ENCODE measurements around the gene ARL15.

Gene ARL15

DNA sequence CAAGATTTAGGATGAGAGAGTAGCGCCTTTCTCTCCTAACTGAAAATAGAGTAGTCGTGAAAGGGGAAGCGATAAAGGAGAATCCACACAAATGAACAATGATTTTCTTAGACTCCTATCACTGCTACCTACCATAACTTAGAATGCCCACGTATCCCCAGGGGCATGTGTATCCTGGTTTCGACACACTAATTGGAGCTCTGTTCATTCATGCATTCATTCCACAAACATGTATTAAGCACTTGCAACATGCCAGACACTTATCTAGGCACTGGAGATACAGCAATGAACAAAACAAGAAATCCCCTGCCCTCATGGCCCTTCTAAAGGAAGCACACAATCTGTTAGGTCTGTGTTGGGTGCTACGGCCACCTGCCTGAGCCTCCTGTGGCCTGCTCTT is 40.0 kb downstream of the ARL15 start:
- 100% methylated on average over 2 of the region's 6 CpGs for WGBS (ENCODE audit: insufficient coverage)
- Histone ChIP-seq H3K36me3 (ENCODE audit: control insufficient read depth in 4 of 4, insufficient read depth in 4 of 4, low read length in 3 of 4) (no peaks in the 10 kb centered on the region), H3K27me3 (replicated peaks in 2 of 5; ENCODE audit: control insufficient read depth in 4 of 5, insufficient read depth in 5 of 5, low read length in 4 of 5) (no peaks in the 10 kb centered on the region), H3K4me1 (ENCODE audit: control extremely low read depth in 1 of 4, control insufficient read depth in 4 of 4, insufficient read depth in 4 of 4, low read length in 3 of 4) (no peaks in the 10 kb centered on the region), H3K27ac (ENCODE audit: insufficient read depth in 1 of 2, low read depth in 1 of 2, low read length in 2 of 2, poor library complexity in 1 of 2, severe bottlenecking in 2 of 2) (no peak overlapping the region), H3K9me3 (ENCODE audit: control extremely low read depth in 1 of 5, control insufficient read depth in 4 of 5, insufficient read depth in 2 of 5, low read depth in 1 of 5, low read length in 4 of 5) (no peaks in the 10 kb centered on the region), H3K4me3 (ENCODE audit: control insufficient read depth in 1 of 7, extremely low read depth in 1 of 7, insufficient read depth in 4 of 7, low read depth in 2 of 7, low read length in 6 of 7) (no peak overlapping the region)
- ChIA-PET CTCF (no interaction called here), POLR2A (no interaction called here)
- DNase-seq: no peak

GRCh38 chr5:54264574-54264973 is 45.8 kb downstream of the ARL15 start:
- H3K4me3 ChIP-seq (ENCODE audit: control insufficient read depth in 1 of 7, extremely low read depth in 1 of 7, insufficient read depth in 4 of 7, low read depth in 2 of 7, low read length in 6 of 7): no peak overlapping the region
- H3K27ac ChIP-seq (ENCODE audit: insufficient read depth in 1 of 2, low read depth in 1 of 2, low read length in 2 of 2, poor library complexity in 1 of 2, severe bottlenecking in 2 of 2): no peak overlapping the region
- no peaks in the 10 kb centered on the region for H3K9me3 ChIP-seq (ENCODE audit: control extremely low read depth in 1 of 5, control insufficient read depth in 4 of 5, insufficient read depth in 2 of 5, low read depth in 1 of 5, low read length in 4 of 5)
- no peaks in the 10 kb centered on the region for H3K4me1 ChIP-seq (ENCODE audit: control extremely low read depth in 1 of 4, control insufficient read depth in 4 of 4, insufficient read depth in 4 of 4, low read length in 3 of 4)
- DNase-seq: no peak
- no peaks in the 10 kb centered on the region for H3K27me3 ChIP-seq (replicated peaks in 2 of 5; ENCODE audit: control insufficient read depth in 4 of 5, insufficient read depth in 5 of 5, low read length in 4 of 5)
- H3K36me3 ChIP-seq (ENCODE audit: control insufficient read depth in 4 of 4, insufficient read depth in 4 of 4, low read length in 3 of 4): no peaks in the 10 kb centered on the region
- ChIA-PET POLR2A (no interaction called here), CTCF (no interaction called here)

GRCh38 chr5:54263447-54263846 is 46.9 kb downstream of the ARL15 start:
- no peaks in the 10 kb centered on the region for H3K27me3 ChIP-seq (replicated peaks in 2 of 5; ENCODE audit: control insufficient read depth in 4 of 5, insufficient read depth in 5 of 5, low read length in 4 of 5)
- POLR2A ChIA-PET: no interaction called here

GRCh38 chr5:54261596-54261995 is 48.8 kb downstream of the ARL15 start:
- POLR2A ChIA-PET: no interaction called here
- no peak overlapping the region for H3K4me3 ChIP-seq (ENCODE audit: control insufficient read depth in 1 of 7, extremely low read depth in 1 of 7, insufficient read depth in 4 of 7, low read depth in 2 of 7, low read length in 6 of 7)
- DNase-seq: no peak
- no peaks in the 10 kb centered on the region for H3K4me1 ChIP-seq (ENCODE audit: control extremely low read depth in 1 of 4, control insufficient read depth in 4 of 4, insufficient read depth in 4 of 4, low read length in 3 of 4)
- CTCF ChIA-PET: no interaction called here
- no peaks in the 10 kb centered on the region for H3K27me3 ChIP-seq (replicated peaks in 2 of 5; ENCODE audit: control insufficient read depth in 4 of 5, insufficient read depth in 5 of 5, low read length in 4 of 5)
- no peak overlapping the region for H3K27ac ChIP-seq (ENCODE audit: insufficient read depth in 1 of 2, low read depth in 1 of 2, low read length in 2 of 2, poor library complexity in 1 of 2, severe bottlenecking in 2 of 2)
- 80% methylated on average over 1 of the region's 3 CpGs for WGBS (ENCODE audit: insufficient coverage)
- H3K36me3 ChIP-seq (ENCODE audit: control insufficient read depth in 4 of 4, insufficient read depth in 4 of 4, low read length in 3 of 4): no peaks in the 10 kb centered on the region
- no peaks in the 10 kb centered on the region for H3K9me3 ChIP-seq (ENCODE audit: control extremely low read depth in 1 of 5, control insufficient read depth in 4 of 5, insufficient read depth in 2 of 5, low read depth in 1 of 5, low read length in 4 of 5)

More at GRCh38 chr5:54263447-54263846, 46.9 kb downstream of the ARL15 start:
- DNase-seq: no peak
- CTCF ChIA-PET: no interaction called here
- no peaks in the 10 kb centered on the region for H3K9me3 ChIP-seq (ENCODE audit: control extremely low read depth in 1 of 5, control insufficient read depth in 4 of 5, insufficient read depth in 2 of 5, low read depth in 1 of 5, low read length in 4 of 5)
- H3K4me1 ChIP-seq (ENCODE audit: control extremely low read depth in 1 of 4, control insufficient read depth in 4 of 4, insufficient read depth in 4 of 4, low read length in 3 of 4): no peaks in the 10 kb centered on the region
- H3K4me3 ChIP-seq (ENCODE audit: control insufficient read depth in 1 of 7, extremely low read depth in 1 of 7, insufficient read depth in 4 of 7, low read depth in 2 of 7, low read length in 6 of 7): no peak overlapping the region
- 57% methylated on average over 1 of the region's 1 CpG for WGBS (ENCODE audit: insufficient coverage)
- H3K27ac ChIP-seq (ENCODE audit: insufficient read depth in 1 of 2, low read depth in 1 of 2, low read length in 2 of 2, poor library complexity in 1 of 2, severe bottlenecking in 2 of 2): no peak overlapping the region
- H3K36me3 ChIP-seq (ENCODE audit: control insufficient read depth in 4 of 4, insufficient read depth in 4 of 4, low read length in 3 of 4): no peaks in the 10 kb centered on the region

- no peaks in the 10 kb centered on the region for H3K27me3 ChIP-seq (replicated peaks in 2 of 5; ENCODE audit: control insufficient read depth in 4 of 5, insufficient read depth in 5 of 5, low read length in 4 of 5)
- no peaks in the 10 kb centered on the region for H3K36me3 ChIP-seq (ENCODE audit: control insufficient read depth in 4 of 4, insufficient read depth in 4 of 4, low read length in 3 of 4)
- no peaks in the 10 kb centered on the region for H3K4me1 ChIP-seq (ENCODE audit: control extremely low read depth in 1 of 4, control insufficient read depth in 4 of 4, insufficient read depth in 4 of 4, low read length in 3 of 4)
- ChIA-PET POLR2A (no interaction called here), CTCF (no interaction called here)
- H3K27ac ChIP-seq (ENCODE audit: insufficient read depth in 1 of 2, low read depth in 1 of 2, low read length in 2 of 2, poor library complexity in 1 of 2, severe bottlenecking in 2 of 2): no peak overlapping the region
- no peaks in the 10 kb centered on the region for H3K9me3 ChIP-seq (ENCODE audit: control extremely low read depth in 1 of 5, control insufficient read depth in 4 of 5, insufficient read depth in 2 of 5, low read depth in 1 of 5, low read length in 4 of 5)
- 100% methylated on average over 3 of the region's 4 CpGs for WGBS (ENCODE audit: insufficient coverage)
- H3K4me3 ChIP-seq (ENCODE audit: control insufficient read depth in 1 of 7, extremely low read depth in 1 of 7, insufficient read depth in 4 of 7, low read depth in 2 of 7, low read length in 6 of 7): no peak overlapping the region
- no peak for DNase-seq
These were observed 50.4 kb downstream of the ARL15 start for GRCh38 chr5:54259981-54260380.

DNA sequence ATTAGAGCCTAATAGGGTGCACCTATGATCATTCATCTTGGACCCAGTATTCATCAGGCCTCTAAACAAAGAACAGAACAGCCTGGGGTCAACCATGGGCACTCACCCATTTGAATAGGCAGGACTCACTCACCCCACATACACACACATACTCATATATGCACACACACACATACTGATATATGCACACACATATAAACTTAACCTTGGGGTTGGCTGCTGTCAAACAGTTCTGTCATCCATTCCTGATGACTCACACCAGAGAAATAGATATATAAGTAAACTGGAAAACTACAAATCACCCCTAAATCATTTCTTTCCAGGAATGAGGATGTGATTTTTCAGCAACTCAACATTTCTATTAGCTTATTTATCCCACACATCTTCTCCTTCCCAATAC is 51.3 kb downstream of the ARL15 start:
- POLR2A ChIA-PET: no interaction called here
- Histone ChIP-seq H3K4me1 (ENCODE audit: control extremely low read depth in 1 of 4, control insufficient read depth in 4 of 4, insufficient read depth in 4 of 4, low read length in 3 of 4) (no peaks in the 10 kb centered on the region), H3K36me3 (ENCODE audit: control insufficient read depth in 4 of 4, insufficient read depth in 4 of 4, low read length in 3 of 4) (no peaks in the 10 kb centered on the region), H3K27me3 (replicated peaks in 2 of 5; ENCODE audit: control insufficient read depth in 4 of 5, insufficient read depth in 5 of 5, low read length in 4 of 5) (no peaks in the 10 kb centered on the region), H3K27ac (ENCODE audit: insufficient read depth in 1 of 2, low read depth in 1 of 2, low read length in 2 of 2, poor library complexity in 1 of 2, severe bottlenecking in 2 of 2) (no peak overlapping the region), H3K4me3 (ENCODE audit: control insufficient read depth in 1 of 7, extremely low read depth in 1 of 7, insufficient read depth in 4 of 7, low read depth in 2 of 7, low read length in 6 of 7) (no peak overlapping the region), H3K9me3 (ENCODE audit: control extremely low read depth in 1 of 5, control insufficient read depth in 4 of 5, insufficient read depth in 2 of 5, low read depth in 1 of 5, low read length in 4 of 5) (no peaks in the 10 kb centered on the region)
- DNase-seq: no peak
- CTCF ChIA-PET: interaction anchor here (0.7 to 1.8 kb wide), 3 partner anchors 12 to 26 kb away, joined by 3 to 7 read pairs (median 5); no protein-coding TSS in a partner anchor

DNA sequence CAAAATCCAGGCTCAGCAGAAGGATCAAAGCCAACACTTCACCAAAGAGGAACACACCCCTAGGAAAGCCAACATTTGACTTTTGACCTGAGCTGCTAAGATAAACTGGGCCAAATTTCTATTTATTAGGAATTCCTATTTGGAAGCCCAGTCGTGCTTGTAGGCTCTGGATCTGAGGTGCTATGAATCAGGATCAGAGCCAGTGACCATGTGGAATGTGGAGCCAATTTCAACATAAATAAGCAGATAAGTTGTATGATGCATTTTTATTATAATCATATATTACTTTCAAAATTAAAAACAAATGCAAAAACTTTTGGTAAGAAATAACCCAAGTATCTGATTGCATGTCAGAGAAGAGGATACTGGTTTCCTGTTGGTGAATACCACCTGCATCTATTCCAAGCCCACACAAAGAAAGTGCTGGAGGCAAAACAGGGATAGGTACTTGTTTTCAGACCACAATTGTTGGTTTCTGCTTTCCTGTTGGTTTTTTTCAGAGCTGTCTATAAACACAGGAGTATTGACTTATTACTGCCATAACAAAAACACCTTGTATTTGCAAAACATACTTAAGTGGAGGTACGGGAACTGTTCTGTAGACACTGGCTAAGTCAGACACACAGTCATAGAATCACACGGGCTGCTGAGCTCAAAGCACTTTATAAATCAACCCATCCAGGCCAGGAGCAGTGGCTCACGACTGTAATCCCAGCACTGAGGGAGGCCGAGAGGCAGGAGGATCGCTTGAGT is 52.8 kb downstream of the ARL15 start:
- ChIA-PET CTCF (interaction anchor here (0.6 to 1.8 kb wide), 7 partner anchors 10 to 235 kb away, joined by 3 to 7 read pairs (median 3); no protein-coding TSS in a partner anchor), POLR2A (no interaction called here)
- H3K9me3 ChIP-seq (ENCODE audit: control extremely low read depth in 1 of 5, control insufficient read depth in 4 of 5, insufficient read depth in 2 of 5, low read depth in 1 of 5, low read length in 4 of 5): no peaks in the 10 kb centered on the region
- H3K4me3 ChIP-seq (ENCODE audit: control insufficient read depth in 1 of 7, extremely low read depth in 1 of 7, insufficient read depth in 4 of 7, low read depth in 2 of 7, low read length in 6 of 7): no peak overlapping the region
- WGBS (ENCODE audit: insufficient coverage): 97% methylated on average over 4 of the region's 6 CpGs
- H3K27me3 ChIP-seq (replicated peaks in 2 of 5; ENCODE audit: control insufficient read depth in 4 of 5, insufficient read depth in 5 of 5, low read length in 4 of 5): no peaks in the 10 kb centered on the region
- H3K36me3 ChIP-seq (ENCODE audit: control insufficient read depth in 4 of 4, insufficient read depth in 4 of 4, low read length in 3 of 4): no peaks in the 10 kb centered on the region
- no peak overlapping the region for H3K27ac ChIP-seq (ENCODE audit: insufficient read depth in 1 of 2, low read depth in 1 of 2, low read length in 2 of 2, poor library complexity in 1 of 2, severe bottlenecking in 2 of 2)
- no peak for DNase-seq
- H3K4me1 ChIP-seq (ENCODE audit: control extremely low read depth in 1 of 4, control insufficient read depth in 4 of 4, insufficient read depth in 4 of 4, low read length in 3 of 4): no peaks in the 10 kb centered on the region
